22Rv1 (cell line): ENCODE results near the gene UCP2.

Experiments
- H3K27ac ChIP-seq: fragments of 450-650 bp; 2 replicates; pipeline ENCODE4 v1.5.1; 2017
- CTCF ChIP-seq: fragments of 450-650 bp; IDR thresholded peaks from 2 replicates; pipeline ENCODE4 v1.5.1; 2017; ENCODE audit warnings: mild to moderate bottlenecking
- ZFX ChIP-seq: fragments of 450-650 bp; IDR thresholded peaks from 2 replicates; pipeline ENCODE4 v1.6.1; 2017; ENCODE audit warnings: antibody characterized with exemption, borderline replicate concordance

The UCP2 gene

DNA sequence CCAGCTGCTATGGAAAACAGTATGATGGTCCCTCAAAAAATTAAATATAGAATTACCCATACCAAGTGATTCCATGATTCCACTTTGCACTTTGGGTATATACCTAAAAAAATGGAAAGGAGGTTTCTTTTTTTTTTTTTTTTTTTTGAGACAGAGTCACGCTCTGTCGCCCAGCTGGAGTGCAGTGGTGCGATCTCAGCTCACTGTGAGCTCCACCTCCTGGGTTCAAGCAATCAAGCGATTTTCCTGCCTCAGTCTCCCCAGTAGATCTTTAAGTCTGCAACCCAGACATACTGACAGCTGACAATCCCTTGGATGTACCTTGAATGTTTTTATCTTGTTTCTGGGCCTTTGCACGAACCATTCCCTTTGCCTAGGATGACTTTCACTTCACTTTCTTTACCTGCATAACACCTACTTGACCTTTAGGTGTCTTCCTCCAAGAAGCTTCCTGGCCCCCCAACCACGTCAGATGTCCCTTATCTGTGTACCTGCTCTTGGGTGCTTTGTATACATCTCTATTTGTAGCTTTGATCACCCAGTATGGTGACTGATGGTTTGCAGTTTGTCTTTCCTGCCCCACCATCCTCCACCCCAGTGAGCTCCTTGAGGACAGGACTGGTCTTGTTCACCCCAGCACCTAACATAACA lies 14.6 kb upstream of the UCP2 start:
- TF ChIP-seq ZFX (no peak), CTCF (no peak)
- H3K27ac ChIP-seq, result no peak overlapping the region

GRCh38 chr11:73996161-73996747 lies 13.6 kb upstream of the UCP2 start:
- H3K27ac ChIP-seq, result no peak overlapping the region
- no peak for TF ChIP-seq ZFX
- TF ChIP-seq CTCF, result no peak

DNA sequence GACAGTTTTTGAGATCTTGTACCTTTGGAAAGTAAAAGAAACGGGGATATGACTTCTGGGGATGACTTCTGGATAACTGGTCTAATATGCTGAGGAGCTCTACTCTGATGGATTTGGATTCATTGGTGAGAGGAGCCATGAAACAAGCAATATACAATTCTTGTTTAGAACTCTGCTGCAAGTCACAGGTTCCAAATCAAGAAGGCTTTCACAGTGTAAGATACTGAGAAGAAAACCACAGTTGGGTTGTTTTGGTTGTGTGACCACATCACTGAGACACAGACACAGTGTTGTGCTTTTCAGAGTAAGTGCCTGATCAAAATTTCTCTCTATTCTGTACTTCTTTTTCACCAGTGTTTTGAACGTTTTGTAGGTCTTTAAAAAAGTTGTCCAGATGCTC lies 13.1 kb upstream of the UCP2 start:
- no peak overlapping the region for H3K27ac ChIP-seq
- TF ChIP-seq CTCF (no peak), ZFX (no peak)

- no peak for TF ChIP-seq ZFX
- H3K27ac ChIP-seq, result no peak overlapping the region
These were observed 12.6 kb upstream of the UCP2 start for GRCh38 chr11:73995247-73995646.

DNA sequence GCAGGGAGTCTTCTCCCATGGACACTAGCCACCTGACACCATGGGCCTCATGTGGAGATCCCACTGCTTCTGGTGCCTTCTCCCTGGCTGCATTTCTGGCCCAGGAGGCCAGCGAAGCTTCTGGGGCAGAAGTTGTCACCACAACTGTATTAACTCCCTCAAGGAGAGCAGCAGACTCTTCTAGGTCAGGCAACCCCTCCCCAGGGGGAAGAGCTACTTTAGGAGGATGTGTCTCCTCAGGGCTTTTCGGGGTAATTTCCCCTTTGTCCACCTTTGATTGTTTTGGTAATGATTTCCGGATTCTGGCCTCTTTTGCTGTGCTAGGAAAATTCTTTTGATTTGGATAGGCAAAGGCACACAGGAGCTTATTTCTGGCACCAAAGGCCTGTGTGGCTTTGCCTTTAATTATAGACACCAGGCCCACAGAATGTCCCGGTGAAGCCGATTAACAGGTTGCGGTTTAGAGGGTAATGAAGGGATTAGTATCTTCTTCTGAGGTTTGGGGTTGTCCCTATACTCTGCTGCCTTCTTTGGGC lies 8.9 kb upstream of the UCP2 start:
- H3K27ac ChIP-seq, result no peak overlapping the region
- TF ChIP-seq CTCF, result no peak
- no peak for TF ChIP-seq ZFX

- TF ChIP-seq ZFX, result no peak
- no peak for TF ChIP-seq CTCF
- H3K27ac ChIP-seq, result no peak overlapping the region
These were observed 8.1 kb upstream of the UCP2 start for GRCh38 chr11:73990730-73991129.

DNA sequence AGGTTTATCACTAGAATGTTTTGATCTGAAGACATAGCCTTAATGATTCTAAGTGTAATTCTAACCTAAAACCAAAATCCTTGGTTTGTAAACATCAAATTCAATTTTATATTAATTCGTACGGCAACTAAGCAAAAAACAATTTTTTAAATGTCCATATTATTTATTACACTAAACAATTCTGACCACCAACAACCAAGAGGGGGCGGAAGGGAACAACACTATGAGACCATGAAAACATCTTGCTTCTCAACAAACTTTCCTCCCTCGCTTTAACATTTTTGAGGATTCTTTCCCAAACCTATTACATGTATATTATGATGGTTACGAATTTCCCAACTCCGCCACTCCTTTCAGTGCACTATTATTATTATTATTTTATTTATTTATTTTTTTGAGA lies 6.5 kb upstream of the UCP2 start:
- TF ChIP-seq ZFX, result no peak
- TF ChIP-seq CTCF, result 0 out of 2 replicates have a peak, but pooled peaks have one; percentile 10
- H3K27ac ChIP-seq, result no peak overlapping the region
